Measurements from ENCODE around the gene SLC10A7. TPM values are rescaled to one million over a fixed set of nuclear protein-coding genes. Genes with fewer than 3 reads are reported as not detected.

SLC10A7 gene
- total RNA-seq, 1 experiment from 2014 or later, result 4.1 TPM

DNA sequence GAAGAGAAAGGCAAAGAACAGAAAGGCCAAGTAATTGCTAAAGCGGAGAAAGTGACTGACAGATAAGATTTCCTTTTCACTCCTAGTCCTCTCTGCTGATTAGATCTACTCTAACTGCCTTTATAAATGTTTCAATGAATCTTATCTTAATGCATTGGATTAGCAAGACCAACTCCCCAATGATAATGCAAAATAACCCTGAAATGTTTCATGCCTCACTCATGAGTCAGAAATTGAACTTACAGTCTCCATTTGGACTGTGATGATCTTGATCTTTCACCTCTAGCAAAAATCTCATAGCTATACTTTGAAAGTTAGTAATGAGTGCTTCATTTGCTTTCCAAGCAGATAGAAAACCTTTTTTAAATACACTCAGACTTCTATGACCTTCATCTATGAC, 26.5 kb downstream of the SLC10A7 start:
- no peak for DNase-seq (ENCODE audit: low spot score)

DNA sequence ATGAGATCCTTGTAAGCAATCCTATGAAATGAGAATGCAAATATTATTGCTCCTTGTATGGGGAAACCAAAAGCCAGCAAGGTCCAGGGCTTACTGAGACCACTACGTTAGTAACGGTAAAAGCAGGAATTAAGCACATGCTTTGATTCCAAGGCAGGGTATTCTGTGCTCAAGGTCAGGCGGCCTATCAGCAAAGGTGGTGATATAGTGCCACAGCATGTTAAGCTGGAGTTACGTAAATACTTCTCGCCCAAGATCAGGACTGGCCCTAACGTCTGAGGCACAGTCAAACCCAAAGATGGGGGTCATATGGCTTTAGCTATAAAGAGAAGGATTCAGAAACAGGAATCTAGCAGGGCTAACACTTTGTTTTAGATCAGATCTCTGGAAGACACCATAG, 27.6 kb downstream of the SLC10A7 start:
- no peak for DNase-seq (ENCODE audit: low spot score)

DNA sequence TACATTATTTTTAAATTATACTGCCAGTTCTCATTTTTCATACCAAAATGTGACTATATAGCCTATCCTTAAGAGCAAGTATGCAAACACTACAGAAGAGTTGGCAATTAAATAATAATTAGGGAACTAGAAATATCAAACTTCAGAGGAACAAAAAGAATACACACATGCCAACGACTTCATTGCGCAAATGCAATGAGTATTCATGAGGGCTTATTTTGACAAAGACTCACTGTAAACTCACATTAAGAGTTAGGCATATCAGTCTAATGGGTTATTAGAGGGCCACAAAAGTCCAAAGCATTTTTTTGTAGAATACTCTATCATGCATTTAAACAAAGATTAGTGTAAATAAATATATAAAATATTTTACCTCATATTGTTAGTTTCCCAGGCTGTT, 31.6 kb downstream of the SLC10A7 start:
- DNase-seq (ENCODE audit: low spot score), result no peak

DNA sequence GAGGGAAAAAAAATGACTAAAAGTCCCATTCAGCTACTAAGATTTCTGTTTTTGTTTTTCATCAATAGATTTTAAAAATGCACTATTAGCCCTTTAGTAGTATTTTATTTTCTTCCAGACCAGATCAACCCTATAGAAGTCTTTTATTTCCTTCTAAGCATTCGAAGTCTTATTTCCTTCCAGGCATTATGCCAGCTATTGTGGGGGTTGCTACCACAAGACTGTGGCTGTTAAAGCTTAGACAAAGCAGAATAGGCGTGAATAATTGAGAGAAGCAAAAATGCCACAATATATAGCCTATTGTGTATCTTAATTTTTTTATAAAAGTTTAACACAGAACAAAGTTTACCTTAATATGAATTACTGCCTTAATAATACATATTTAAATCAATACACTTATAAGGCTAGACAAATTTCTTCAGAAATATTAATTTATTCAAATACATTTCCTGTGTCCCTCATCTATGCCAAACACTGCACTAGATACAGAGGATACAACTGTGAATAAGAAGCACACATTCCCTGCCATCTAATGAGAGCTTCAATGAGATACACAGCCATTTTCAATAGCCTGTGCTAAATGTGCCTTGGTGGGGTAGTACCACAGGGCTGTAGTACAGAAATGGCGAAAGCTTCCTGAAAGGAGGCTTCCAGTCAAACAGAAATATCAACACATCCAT, 33.1 kb downstream of the SLC10A7 start:
- DNase-seq (ENCODE audit: low spot score), result no peak

DNA sequence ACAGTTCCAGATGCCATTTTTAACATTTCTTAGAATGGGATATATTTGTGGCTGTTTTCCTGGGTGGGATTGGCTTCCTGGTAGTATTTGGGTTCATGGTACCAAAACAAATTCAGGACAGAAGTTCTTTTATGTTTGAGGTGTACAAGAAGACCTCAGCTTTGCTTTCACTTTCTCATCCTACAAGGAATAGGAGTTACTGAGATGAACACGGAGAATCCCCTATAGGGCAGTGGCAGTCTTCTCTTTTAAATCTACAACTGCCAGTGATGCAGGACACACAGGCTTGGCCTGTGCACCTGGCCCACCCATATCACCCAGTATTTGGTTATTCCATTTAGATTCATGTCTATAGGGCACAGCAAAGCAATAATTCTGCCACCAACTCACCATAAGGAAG, 35.2 kb downstream of the SLC10A7 start:
- DNase-seq (ENCODE audit: low spot score), result no peak

DNA sequence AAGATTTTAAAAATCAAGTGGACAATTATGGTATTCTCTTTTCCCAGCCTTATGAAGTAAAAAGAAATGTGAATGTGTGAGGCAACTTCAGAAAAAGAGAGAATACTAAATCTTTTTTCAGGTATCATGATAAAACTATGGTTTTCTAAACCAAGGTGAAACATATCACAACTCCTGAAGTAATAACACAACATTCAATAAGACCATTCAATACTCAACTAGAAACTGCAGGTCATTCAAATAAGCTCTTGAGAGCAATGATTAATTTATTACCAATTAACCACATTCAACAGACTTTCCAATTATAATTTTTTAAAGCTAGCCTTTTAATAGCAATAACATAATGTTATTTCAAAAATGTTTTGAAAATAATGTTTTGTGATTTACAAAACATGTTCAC, 35.8 kb downstream of the SLC10A7 start:
- no peak for DNase-seq (ENCODE audit: low spot score)

DNA sequence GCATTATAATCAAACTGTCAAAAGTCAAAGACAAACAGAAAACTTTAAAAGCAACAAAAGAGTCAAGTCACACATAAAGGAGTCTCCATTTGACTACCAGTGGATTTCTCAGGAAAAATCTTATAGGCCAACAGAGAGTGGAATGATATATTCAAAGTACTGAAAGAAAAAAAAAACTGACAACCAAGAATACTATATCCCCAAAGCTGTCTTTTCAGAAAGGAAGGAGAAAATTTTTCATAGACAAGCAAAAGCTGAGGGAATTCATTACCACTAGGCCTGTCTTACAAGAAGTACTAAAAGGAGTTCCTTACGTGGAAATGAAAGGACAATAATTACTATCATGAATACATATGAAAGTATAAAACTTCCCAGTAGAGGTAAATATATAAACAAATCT, 39.0 kb downstream of the SLC10A7 start:
- DNase-seq (ENCODE audit: low spot score), result no peak

DNA sequence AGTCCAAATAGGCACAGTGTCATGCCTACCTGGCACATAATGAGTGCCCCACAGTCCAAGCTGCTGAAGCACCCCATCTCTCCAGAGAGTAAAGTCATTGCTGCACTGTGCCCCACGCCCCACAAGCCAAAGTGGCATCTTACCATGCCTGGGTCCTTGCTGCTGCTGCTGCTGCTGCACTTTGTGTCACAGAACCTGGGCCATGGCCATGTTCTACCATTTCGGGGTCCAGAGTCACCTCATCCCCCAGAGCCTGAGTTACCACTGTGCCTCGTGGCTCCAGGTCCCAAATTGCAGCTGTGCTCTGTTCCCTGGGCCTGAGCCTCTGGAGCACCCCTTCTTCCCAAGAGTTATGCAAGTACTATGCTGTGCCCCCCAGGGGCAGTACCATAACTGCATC, 40.5 kb downstream of the SLC10A7 start:
- DNase-seq (ENCODE audit: low spot score), result no peak

DNA sequence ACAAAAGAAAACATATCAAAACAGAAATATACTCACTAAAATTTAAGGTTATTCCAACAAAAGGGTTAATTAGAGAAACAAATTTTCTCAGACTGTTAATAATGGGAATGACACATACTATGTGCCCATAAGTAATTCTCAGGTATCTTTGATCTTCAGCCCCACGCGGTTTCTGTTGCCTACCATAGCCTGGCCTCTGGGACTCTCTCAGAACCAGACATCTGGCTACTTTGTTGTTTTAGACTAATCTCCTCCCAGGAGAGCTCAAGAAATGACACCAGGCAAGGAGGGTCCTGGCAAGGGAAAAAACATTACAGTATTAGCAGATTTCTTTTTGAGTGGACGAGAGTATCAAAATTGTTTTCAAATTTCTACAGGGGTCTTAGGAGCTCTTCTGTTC, 43.7 kb downstream of the SLC10A7 start:
- no peak for DNase-seq (ENCODE audit: low spot score)

DNA sequence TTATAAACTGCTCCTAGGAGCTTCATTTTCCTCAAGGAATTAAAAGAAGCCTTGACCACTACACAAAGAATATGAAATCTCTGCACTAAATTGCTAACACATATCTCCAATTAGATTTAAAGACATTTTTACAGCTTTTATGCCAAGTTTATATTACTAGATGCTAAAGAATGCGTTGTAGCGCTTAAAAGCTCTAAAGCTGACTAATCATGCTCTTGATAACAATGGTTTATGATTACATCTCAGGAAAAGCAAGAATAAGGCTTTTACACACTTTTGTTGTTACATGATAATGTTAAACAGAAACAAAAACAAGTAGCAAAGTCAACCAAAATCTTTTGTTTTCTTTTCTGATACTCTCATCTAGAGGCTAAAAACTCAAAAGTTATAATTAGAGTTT, 44.7 kb downstream of the SLC10A7 start:
- no peak for DNase-seq (ENCODE audit: low spot score)

DNA sequence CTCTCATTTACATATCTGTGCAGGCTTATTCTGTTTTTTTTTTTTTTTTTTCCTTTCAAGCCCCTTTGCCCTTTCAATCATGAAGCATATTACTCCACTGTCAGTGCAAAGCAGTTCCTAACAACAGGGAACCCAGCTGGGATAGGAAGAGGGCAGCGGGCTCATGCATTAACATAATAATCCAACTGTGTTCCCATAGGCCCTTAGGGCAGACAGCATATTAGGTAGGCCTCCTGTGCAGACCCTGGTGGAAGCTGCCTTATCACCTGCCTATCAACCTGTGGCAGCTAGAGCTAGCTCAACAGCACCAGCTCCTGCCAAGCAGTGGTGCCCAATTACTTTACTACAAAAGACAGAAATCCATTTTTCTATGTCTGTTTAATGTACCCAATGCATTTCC, 49.3 kb downstream of the SLC10A7 start:
- DNase-seq (ENCODE audit: low spot score), result no peak

DNA sequence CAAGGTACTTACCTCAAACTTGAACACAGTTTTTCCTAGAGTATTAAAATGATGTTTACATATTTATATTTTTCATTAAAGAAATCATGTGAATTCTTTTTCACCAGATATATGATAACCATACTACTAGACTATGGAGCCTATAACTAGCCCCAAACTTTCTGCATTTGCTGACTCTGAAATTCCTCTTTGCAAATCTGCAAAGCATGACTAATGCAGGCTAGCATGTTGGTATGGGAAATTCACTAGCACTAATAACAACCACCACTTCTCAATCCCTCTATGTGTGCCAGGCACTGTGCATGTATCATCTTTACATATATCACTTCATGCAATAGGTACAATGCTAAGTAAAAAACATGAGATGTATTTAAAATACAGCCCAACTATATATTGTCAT, 51.1 kb downstream of the SLC10A7 start:
- no peak for DNase-seq (ENCODE audit: low spot score)

DNA sequence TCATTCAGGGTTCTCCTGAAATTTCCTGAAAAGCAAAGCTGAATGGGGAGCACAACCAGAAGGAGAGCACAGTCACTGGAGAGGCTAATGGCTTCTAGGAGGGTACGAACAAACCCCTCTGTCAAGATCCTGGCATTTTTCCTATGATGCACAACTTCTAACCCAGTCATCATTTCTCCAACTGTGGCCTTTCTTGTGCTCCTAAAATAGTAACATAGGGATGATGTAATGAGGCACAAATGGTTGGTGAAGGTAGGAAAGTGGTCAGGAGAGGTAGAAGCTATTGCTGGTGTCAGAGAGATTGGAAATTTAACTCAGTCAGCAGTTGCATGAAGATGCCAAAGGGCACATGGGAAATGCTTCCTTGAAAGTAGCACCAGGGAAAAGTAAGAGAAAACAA, 52.7 kb downstream of the SLC10A7 start:
- no peak for DNase-seq (ENCODE audit: low spot score)

DNA sequence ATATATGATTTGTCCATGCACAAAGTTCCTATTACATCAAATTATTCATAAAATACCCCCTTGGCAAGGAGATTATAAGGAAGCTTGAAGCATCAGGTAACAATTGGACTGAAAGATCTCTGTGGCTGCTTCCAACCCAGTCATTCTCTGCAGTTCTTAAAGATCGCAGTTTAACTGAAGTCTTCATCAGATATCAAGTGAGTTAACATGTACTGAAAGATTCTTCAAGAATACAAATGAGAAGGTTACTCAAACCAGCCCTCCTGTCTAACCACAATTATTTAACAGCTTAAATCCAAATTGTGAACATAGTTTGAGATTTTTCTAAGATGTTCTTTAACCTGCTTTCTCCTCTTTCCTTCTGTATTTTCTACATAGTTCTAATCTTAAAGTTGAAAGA, 56.1 kb downstream of the SLC10A7 start:
- no peak for DNase-seq (ENCODE audit: low spot score)

DNA sequence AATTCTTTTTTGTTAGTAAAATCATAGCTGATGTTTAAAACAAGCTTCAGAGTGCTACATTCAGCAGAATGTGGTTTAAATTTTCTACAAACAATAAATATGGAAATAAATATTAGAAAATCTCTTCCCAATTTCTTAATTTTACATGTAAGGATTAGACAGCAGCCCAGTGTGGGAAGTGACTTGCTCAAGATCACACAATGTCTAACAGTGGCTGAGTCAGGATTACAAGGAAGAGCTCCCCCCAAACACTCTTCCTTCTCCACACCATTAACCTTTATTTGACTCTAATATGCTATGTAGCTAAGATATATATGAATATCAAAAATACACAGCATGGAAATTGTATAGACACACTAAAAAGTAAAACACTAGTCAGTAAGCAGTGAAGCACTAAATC, 59.5 kb downstream of the SLC10A7 start:
- DNase-seq (ENCODE audit: low spot score), result no peak

DNA sequence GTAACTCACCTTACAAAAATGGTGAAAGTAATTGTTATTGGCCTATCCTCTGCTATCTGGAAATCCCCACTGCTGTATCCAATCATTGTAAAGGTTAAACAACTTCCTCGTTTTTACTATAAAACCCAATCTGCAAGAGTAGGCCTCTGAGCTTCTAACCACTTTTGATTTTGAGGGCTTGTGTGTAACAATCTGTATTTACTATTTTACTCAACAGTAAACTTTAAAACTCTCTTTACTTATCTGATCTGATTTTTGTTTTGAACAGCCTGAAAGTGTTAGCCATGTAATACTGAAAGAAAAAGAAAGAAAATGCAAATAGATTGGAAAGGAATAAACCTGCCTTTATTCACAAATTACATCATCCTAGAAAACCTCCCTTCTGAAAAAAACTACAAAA, 63.1 kb downstream of the SLC10A7 start:
- no peak for DNase-seq (ENCODE audit: low spot score)

DNA sequence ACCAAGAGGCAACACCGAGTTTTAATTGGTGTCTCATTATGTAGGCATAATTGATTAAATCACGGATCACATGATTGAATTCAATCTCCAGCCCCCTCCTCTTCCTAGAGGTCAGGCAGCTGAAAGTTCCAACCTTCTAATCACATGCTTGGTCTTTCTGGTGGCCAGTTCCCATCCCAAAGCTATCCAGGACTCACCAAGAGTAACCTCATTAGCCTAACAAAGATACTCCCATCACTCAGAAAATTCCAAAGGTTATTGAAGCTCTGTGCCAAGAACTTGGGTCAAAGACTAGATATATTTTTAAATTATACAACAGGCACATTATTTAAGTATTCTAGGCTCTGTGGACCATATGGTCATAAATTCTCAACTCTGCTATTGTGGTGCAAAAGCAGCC, 65.1 kb downstream of the SLC10A7 start:
- DNase-seq (ENCODE audit: low spot score), result no peak

DNA sequence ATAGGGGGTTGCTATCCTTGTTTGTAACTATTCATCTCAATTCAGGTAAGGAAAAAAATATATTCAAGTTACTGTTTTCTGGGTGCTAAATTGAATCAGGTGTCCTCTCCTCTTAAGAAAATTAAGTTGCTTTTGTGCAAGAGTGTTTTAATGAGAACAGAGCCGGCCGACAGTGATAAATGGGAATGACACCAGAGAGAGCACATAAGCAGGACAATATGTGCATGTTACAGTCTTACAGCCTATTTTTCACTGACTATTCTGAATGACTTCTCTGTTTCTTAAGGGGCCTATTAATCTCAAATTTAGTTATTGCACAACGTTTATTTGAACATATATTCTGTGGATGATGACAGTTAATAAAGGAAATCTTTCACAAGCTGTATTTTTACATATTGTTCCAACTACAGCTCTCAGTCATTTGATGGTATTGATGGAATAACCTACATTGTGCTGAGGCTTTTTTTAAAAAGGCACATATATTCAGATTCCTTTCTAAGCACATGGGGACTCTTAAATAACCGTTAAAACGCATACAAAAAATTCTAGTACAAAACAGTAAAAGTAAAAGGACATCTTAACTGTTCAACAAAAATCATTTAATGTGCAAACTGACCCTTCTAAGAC, 68.4 kb downstream of the SLC10A7 start:
- no peak for DNase-seq (ENCODE audit: low spot score)

DNA sequence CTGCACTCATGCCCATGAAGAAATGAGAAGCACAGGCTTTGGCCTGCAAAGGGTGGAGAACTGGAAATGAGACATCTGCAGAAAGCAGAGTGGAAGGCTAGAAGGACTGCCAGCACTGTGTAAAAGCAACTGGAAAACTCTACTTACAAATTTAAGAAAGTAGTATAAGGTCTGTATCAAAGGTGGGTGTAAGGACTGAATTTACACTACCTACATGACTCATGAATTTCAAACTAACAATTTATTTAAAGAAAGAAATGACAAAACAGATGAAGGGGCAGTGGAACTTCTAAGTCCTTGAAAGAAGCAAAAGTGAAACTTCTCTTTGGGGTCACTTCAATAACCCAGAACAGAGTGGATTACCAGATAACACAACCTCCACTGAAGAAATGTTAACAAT, 71.2 kb downstream of the SLC10A7 start:
- no peak for DNase-seq (ENCODE audit: low spot score)

DNA sequence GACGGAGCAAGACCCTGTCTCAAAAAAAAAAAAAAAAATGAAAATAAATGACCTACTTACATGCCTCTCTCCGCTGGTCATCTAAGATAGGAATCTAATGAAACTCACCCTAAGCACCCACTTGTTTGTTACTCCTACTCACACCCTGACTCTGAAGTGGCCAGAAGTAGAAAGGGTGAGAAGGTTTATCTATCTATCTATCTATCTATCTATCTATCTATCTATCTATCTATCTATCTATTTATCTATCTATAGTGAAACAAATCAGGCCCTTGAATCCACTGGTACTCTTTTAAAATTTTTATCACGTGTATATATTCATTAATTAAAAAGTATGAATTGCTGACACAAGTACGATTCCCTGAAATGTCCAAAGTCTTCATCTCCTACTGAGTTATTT, 75.2 kb downstream of the SLC10A7 start:
- no peak for DNase-seq (ENCODE audit: low spot score)

DNA sequence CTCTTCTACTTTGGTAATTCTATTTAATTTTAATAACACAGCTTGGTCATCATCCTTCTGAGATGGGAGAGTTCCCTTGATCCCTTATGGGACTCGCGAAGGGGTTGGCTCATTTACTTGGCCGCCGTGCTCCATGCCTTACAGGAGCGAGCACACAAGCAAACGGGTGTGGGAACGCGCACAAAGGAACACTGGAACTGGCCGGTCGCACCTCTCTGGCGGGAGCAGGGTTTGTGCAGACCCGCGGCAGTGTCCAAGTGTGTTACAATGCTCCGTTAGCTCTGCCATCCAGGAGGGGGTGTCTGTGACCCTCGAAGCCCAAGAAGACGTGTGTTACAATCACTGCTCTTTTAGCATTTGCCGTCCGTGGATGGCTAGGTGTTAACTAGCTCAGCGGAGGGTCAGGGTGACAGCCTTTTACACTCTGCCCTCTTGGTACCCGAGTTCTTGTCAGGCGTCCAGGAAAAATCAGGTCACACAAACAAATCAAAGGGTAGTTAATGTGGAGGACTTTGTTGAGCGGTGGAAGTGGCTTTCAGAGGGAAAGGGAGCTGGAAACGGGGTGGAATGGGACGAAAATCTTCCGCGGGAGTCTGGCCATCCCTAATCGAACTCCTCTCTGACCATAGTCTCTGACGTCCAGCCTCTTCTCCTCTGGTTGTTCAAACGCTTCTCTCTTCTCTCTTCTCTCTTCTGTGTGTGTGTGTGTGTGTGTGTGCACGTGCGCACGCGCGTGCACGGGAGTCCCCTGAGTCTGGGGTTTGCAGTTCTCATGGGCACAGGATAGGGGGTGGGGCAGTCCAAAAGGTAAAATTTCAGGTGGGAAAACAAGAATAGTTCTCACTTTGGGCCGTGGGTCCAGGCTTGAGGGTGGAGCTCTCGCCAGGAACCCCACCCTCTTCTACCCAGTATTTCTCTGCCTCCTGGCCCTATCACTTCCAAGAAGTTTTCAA, 76.3 kb downstream of the SLC10A7 start:
- DNase-seq (ENCODE audit: low spot score), result no peak

DNA sequence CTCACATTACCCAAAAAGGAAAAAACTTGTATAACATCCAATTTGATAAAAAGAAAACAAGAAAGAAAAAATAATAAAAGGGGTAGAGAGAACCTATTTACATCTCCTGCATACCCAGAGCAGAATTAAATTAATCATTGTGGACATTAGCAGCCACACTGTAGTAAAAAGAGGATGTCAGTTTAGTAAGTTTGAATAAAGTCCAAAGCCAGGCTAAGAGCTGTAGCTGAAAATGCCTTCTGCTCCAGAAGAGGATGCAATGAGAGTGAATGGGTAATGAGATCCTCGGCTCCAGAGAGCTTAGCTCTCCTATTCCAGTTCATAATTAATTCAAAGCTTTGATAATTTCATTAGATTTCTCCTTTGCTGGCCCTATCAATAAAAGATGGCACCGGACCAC, 78.2 kb downstream of the SLC10A7 start:
- DNase-seq (ENCODE audit: low spot score), result no peak

DNA sequence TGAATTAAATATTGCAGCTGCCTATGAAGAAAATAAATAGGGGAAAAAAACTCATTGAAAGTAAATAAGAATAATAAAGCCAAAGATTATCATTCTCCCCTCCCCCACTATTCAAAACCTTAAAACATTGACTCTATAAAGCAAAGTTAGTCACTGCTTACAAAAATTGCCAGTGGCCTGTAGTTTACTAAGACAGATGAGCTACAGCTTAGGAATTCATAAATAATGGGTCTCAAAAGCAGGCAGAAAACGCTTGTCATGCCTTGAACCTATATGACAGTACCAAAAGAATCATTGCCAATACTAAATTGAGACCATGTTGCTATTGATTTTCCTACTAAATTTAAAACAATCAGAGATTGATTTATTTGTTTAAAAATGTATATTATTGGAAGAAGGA, 78.9 kb downstream of the SLC10A7 start:
- no peak for DNase-seq (ENCODE audit: low spot score)

All from HT-29 (cell line).